HUES6 (cell line): ENCODE measurements around the gene POMGNT2.

Experiments
- H3K27ac ChIP-seq: 2 replicates; pipeline ENCODE4 v1.7.0; 2013; ENCODE audit warnings: low read depth, mild to moderate bottlenecking, low read length, inconsistent platforms
- H3K27me3 ChIP-seq: 2 replicates; pipeline ENCODE4 v1.6.1; 2013; ENCODE audit warnings: low read length; ENCODE audit not compliant: control insufficient read depth, insufficient read depth
- H3K36me3 ChIP-seq: 2 replicates; pipeline ENCODE4 v1.6.1; 2013; ENCODE audit warnings: low read length; ENCODE audit not compliant: control insufficient read depth, insufficient read depth
- H3K4me1 ChIP-seq: 2 replicates; pipeline ENCODE4 v1.6.1; 2013; ENCODE audit warnings: low read length; ENCODE audit not compliant: control insufficient read depth, insufficient read depth
- H3K4me3 ChIP-seq: 2 replicates; pipeline ENCODE4 v1.5.1; 2013; ENCODE audit warnings: low read depth, low read length
- H3K9ac ChIP-seq: one replicate; pipeline ENCODE4 v1.6.1; 2013; ENCODE audit warnings: mild to moderate bottlenecking, low read length
- H3K9me3 ChIP-seq: 2 replicates; pipeline ENCODE4 v1.6.1; 2013; ENCODE audit warnings: low read depth, low read length; ENCODE audit not compliant: control insufficient read depth, insufficient read depth

Gene POMGNT2

DNA sequence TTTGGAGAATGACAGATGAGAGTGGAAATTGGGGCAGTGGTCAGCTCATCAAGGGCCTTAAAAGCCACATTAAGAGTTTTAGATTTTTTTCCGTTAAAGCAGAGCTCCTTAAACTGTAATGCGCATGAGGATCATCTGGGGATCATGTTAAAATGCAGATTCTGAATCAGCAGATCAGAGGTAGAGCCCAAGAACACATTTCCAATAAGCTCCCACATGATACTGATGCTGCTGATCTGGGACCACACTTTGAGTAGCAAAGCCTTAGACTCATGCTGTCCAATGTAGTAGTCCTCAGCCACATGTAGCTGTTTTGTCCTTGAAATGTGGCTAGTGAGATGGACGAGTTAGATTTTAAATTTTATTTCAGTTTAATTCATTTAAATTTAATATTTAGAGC lies 26.3 kb upstream of the POMGNT2 start:
- no peaks in the 10 kb centered on the region for H3K4me1 ChIP-seq
- no peak overlapping the region for H3K9ac ChIP-seq
- no peaks in the 10 kb centered on the region for H3K27me3 ChIP-seq
- H3K36me3 ChIP-seq, result no peaks in the 10 kb centered on the region
- no peaks in the 10 kb centered on the region for H3K9me3 ChIP-seq
- H3K4me3 ChIP-seq, result no peak overlapping the region
- H3K27ac ChIP-seq, result no peak overlapping the region

DNA sequence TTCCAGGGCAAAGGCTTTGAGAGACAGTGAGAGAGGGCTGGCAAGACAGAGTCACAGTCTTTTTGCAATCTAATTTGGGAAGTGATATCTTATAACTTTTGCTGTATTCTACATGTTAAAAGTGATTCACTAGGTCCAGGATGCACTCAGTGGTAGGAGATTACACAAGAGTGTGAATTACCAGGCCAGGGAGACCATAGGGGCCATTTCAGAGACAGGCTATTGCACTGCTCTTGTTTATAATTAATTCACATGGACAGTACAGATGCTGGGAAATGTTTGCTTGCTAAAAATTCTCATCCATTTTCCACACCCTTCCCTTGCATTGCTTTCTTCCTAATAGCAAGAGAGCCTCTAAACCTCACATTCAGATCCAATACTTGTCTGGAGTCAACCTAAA lies 22.6 kb upstream of the POMGNT2 start:
- Histone ChIP-seq H3K4me3 (no peak overlapping the region), H3K27ac (no peak overlapping the region), H3K36me3 (no peaks in the 10 kb centered on the region), H3K4me1 (no peaks in the 10 kb centered on the region), H3K9ac (no peak overlapping the region), H3K27me3 (no peaks in the 10 kb centered on the region), H3K9me3 (no peaks in the 10 kb centered on the region)

DNA sequence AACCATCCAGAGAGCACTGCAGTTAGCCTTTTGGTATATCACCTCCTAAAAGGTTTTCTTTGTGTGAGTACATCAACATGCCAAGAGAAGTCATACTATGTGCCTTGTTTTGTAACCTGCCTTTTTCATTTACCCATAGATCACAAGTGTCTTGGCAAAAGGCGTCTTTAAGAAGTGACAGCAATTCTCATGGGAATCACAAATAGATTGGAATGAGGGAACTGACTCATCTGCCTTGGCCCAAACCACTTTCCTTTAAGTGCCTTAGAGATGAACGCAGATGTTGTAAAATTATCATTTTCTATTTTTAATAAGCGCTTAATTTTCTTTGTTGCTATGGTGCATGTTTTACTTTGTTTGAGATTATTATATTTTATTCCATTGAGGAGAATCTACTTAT lies 20.7 kb upstream of the POMGNT2 start:
- no peaks in the 10 kb centered on the region for H3K36me3 ChIP-seq
- no peaks in the 10 kb centered on the region for H3K27me3 ChIP-seq
- H3K4me3 ChIP-seq, result no peak overlapping the region
- H3K9me3 ChIP-seq, result no peaks in the 10 kb centered on the region
- no peak overlapping the region for H3K27ac ChIP-seq
- H3K9ac ChIP-seq, result no peak overlapping the region
- no peaks in the 10 kb centered on the region for H3K4me1 ChIP-seq

DNA sequence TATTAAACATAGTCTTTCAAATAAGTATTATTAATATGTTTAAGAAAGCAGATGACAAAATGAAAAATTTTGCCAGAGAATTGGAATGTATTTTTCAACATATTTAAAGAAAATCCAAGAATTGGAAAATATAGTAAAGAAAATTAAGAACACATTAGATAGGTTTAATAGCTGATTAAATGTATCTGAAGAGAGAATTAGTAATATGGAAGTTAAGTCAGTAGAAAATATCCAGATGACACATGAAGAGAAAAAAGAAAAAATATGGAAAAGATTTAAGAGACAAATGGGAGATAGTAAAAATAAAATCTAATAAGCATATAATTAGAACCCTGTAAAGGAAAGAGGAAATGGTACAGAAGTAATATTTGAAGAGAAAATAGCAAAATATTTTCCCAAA lies 18.0 kb upstream of the POMGNT2 start:
- Histone ChIP-seq H3K4me1 (no peaks in the 10 kb centered on the region), H3K27me3 (peaks cover 8% of the 10 kb centered on the region; the same call in 1 of the 2 replicates), H3K9me3 (no peaks in the 10 kb centered on the region), H3K27ac (no peak overlapping the region), H3K4me3 (no peak overlapping the region), H3K9ac (no peak overlapping the region), H3K36me3 (no peaks in the 10 kb centered on the region)

DNA sequence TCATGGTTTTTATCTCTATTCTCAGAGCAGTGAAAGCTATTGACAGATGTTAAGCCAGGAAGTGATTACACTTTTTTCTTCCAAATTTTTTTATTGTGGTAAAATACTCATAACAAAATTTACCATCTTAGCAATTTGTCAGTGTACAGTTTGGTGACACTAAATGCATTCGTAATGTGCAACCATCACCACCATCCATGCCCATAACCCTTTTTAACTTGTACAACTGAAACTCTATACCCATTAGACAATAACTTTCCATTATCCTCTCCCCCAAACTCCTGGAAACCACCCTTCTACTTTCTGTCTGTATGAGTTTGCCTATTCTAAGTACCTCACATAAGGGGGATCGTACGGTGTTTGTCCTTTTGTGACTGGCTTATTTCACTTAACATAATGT lies 15.1 kb upstream of the POMGNT2 start:
- H3K9me3 ChIP-seq, result no peaks in the 10 kb centered on the region
- no peaks in the 10 kb centered on the region for H3K36me3 ChIP-seq
- no peaks in the 10 kb centered on the region for H3K4me1 ChIP-seq
- peaks cover 15% of the 10 kb centered on the region; the same call in 1 of the 2 replicates for H3K27me3 ChIP-seq
- no peak overlapping the region for H3K4me3 ChIP-seq
- no peak overlapping the region for H3K27ac ChIP-seq
- no peak overlapping the region for H3K9ac ChIP-seq

DNA sequence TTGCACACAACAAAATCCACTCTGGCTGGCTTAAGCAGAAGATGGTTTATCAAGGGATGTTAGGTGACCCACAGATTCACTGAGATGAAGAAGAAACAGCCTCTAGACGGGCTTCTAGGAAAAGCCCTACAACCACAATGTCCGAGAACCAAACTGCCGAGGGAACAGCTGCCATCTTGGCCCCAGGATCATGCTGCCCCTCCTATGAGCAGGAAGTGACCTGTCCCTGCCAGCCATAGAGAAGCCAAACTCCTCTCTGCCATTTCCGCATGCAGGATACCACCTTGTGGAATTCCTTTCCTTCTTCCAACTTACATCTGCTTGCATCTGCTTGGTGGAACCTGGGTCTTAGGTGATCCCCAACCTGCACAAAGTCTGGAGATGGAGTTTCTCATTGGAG lies 11.4 kb upstream of the POMGNT2 start:
- Histone ChIP-seq H3K4me3 (no peak overlapping the region), H3K4me1 (no peaks in the 10 kb centered on the region), H3K27ac (no peak overlapping the region), H3K9ac (no peak overlapping the region), H3K36me3 (no peaks in the 10 kb centered on the region), H3K9me3 (no peaks in the 10 kb centered on the region), H3K27me3 (peaks cover 18% of the 10 kb centered on the region; the same call in 1 of the 2 replicates)

DNA sequence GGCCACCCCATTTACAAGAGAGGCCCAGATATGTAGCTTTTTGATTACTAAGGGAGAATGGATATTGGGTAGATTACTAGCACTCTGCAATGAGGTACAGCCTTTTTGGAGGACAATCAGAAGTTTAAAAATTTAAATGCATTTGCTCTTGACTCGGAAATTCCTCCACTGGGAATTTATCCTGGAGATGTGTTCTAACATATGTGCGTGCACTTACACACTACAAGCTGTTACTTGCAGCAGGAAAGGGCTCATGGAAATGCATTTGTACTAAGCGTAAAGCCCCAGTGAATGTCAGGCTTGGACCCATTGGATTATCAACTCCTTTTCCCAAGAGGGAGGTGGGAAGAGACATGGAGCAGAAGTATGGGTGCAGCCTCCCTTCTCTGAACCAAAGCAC lies 7.8 kb upstream of the POMGNT2 start:
- Histone ChIP-seq H3K9ac (no peak overlapping the region), H3K9me3 (no peaks in the 10 kb centered on the region), H3K27ac (no peak overlapping the region), H3K27me3 (peaks cover 10% of the 10 kb centered on the region; the same call in 1 of the 2 replicates), H3K4me1 (no peaks in the 10 kb centered on the region), H3K4me3 (no peak overlapping the region), H3K36me3 (no peaks in the 10 kb centered on the region)

DNA sequence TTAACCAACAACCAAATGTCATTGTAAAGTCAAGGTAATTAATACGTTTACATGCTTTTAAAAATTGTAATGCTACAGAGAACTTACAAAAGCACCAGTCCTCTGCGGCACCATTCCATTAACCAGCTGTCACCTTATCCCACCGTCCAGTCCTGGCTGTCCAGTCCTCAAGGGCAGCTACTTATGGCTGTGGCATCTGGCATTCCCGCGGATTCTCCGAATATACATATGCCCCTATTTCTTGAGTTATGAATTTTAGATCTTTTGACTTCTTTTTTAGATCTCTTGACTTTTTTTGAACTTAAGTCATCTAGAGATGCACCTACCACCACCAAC lies 382 bp upstream of the POMGNT2 start:
- Histone ChIP-seq H3K9me3 (no peaks in the 10 kb centered on the region), H3K27me3 (peaks cover 13% of the 10 kb centered on the region), H3K36me3 (no peaks in the 10 kb centered on the region), H3K27ac (no peak overlapping the region), H3K9ac (no peak overlapping the region), H3K4me1 (peaks cover 4% of the 10 kb centered on the region), H3K4me3 (peak overlapping the region; percentile 83)

DNA sequence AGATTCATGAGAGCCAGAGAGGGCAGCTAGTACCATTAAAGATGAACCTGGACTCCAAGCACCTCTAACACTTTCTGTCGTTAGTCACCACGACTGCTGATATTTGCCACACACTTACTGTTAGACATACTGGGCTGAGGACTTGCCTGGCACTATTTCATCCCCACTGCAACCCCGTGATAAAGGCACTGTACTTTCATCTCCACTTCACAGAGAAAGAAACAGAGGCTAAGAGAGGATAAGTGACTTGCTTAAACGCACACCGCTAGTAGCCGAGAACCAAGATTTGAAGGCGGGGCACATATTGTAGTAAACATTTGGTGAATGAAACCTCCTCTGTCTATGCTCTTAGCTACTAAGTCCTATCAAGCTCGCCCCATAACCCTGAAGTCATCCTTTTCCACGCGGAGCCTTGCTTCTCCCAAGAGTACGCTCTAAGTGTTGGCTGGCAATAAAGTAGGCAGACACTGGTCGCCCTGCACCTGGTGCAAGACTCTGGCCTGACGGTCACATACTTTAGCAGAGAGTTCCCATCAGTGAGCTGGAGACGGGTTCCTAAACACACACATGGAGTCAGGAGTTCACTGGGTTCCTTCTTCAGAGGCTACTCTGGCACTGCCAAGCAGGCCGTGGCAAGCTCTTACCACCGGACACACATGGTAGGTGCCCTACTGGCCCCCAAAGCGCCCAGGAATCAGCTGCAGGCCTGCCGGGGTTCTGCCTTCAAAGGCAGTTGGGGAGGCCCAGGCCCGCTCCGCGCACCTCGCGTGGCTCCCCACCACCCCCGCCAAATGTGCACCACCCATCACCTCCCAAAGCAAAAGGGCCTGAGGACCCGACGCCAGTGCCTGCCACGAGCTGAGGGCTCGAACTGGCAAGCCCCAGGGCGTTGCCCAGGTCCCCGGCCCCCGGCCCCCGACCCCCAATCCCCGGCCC lies 951 bp downstream of the POMGNT2 start:
- Histone ChIP-seq H3K4me1 (peaks cover 4% of the 10 kb centered on the region), H3K9me3 (no peaks in the 10 kb centered on the region), H3K4me3 (peak overlapping the region; percentile 83), H3K36me3 (no peaks in the 10 kb centered on the region), H3K27me3 (peaks cover 13% of the 10 kb centered on the region), H3K27ac (no peak overlapping the region), H3K9ac (no peak overlapping the region)

DNA sequence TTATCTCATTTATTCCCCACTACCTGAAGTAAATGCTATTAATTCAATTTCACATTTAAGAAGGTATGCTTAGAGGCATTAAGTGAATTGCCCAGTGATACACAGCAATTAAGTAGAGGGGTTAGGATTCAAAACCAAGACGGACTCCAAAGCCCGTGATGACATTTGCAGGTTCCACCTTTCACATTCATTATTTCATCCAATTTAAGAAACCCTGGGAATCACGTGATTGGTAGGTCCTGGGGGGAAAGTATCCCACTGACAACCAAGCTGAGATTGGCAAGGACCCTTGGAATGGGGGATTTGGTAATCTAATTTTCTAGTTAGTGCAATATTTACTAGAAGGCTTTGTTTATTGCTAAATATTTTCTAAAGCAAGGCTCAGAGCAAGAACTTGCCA lies 1.8 kb downstream of the POMGNT2 start:
- H3K9ac ChIP-seq, result no peak overlapping the region
- no peaks in the 10 kb centered on the region for H3K36me3 ChIP-seq
- no peak overlapping the region for H3K27ac ChIP-seq
- H3K4me1 ChIP-seq, result peaks cover 4% of the 10 kb centered on the region
- no peak overlapping the region for H3K4me3 ChIP-seq
- H3K27me3 ChIP-seq, result peaks cover 13% of the 10 kb centered on the region
- no peaks in the 10 kb centered on the region for H3K9me3 ChIP-seq

DNA sequence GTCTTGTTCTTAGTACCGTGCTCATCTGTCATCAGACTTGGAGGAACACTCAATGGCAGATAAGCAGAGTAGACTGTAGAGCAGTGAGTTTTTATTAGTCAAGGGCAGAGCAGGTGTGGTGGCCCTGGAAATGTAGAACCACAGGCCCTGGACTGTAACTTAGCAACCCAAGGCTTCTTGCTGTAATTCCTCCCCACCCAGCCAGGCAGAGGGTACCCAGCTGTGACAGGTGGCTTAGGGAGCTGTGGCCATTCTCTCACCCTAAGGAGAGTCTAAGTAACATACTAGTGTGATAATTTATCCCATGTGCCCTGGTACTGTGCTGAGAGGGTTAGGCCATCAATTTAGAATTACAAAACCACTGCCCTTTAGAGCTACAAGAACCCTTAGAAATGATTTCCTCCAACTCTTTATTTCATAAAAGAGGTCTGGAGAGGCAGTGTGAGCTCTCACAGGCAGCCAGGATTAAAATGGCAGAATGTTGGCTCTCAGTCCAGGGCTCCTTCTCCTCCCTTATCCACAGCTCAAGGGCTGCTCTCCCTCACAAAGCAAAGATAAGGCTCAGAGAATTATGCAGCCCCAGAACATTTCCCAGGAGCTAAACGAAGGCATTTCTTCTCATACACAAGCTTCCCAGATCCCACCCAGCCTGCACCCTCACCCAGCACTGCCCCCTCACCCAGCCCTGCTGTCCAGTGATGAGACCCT lies 3.0 kb downstream of the POMGNT2 start:
- H3K4me1 ChIP-seq, result peaks cover 4% of the 10 kb centered on the region
- H3K9me3 ChIP-seq, result no peaks in the 10 kb centered on the region

More for the DNA sequence above, 3.0 kb downstream of the POMGNT2 start:
- Histone ChIP-seq H3K4me3 (no peak overlapping the region), H3K36me3 (no peaks in the 10 kb centered on the region), H3K27ac (no peak overlapping the region), H3K9ac (no peak overlapping the region), H3K27me3 (peaks cover 13% of the 10 kb centered on the region)
